HepG2 (cell line): ENCODE data around the gene PTGIR. TPM values are rescaled to one million over a fixed set of nuclear protein-coding genes. Genes with fewer than 3 reads are reported as not detected.

Experiments
- BHLHE40 ChIP-seq: IDR thresholded peaks from 2 replicates; pipeline ENCODE4 v1.6.1; 2011; ENCODE audit warnings: low read length, improper control_type of control experiment
- CBX2 ChIP-seq, 2 experiments: fragments of 200-600 bp in 1 of 2; sonication (generic); formaldehyde crosslinking in 1 of 2; IDR thresholded peaks; 2 replicates each; pipeline versions ENCODE4 v1.7.0 to v1.8.1; 2018 to 2022; ENCODE audit warnings: low read depth in 2 of 2, low read length in 1 of 2, mild to moderate bottlenecking in 1 of 2, missing genetic modification reagents in 1 of 2
- CREM ChIP-seq, 2 experiments: sonication (generic) in 1 of 2; formaldehyde crosslinking in 1 of 2; IDR thresholded peaks; 2 replicates each; pipeline versions ENCODE4 v1.4.0 to v1.6.1; 2016 to 2020; ENCODE audit warnings: antibody characterized with exemption in 1 of 2, mild to moderate bottlenecking in 1 of 2, missing genetic modification reagents in 1 of 2
- HMG20B ChIP-seq: conservative IDR thresholded peaks from 2 replicates; pipeline ENCODE4 v1.6.1; 2016; ENCODE audit warnings: missing genetic modification reagents, missing compliant biosample characterization
- MEIS2 ChIP-seq: sonication (generic); formaldehyde crosslinking; IDR thresholded peaks from 2 replicates; pipeline ENCODE4 v1.9.0; 2021; ENCODE audit warnings: mild to moderate bottlenecking, missing genetic modification reagents
- MIER3 ChIP-seq: IDR thresholded peaks from 2 replicates; pipeline ENCODE4 v1.6.1; 2016; ENCODE audit warnings: missing compliant biosample characterization, borderline replicate concordance
- NFE2 ChIP-seq: sonication (generic); formaldehyde crosslinking; IDR thresholded peaks from 2 replicates; pipeline ENCODE4 v1.4.0; 2020; ENCODE audit warnings: missing genetic modification reagents
- NR2F2 ChIP-seq: IDR thresholded peaks from 2 replicates; pipeline ENCODE4 v1.6.1; 2012; ENCODE audit warnings: low read depth, inconsistent platforms, borderline replicate concordance
- PBX2 ChIP-seq: IDR thresholded peaks from 2 replicates; pipeline ENCODE4 v1.6.1; 2016; ENCODE audit warnings: control low read depth
- PREB ChIP-seq: sonication (generic); formaldehyde crosslinking; IDR thresholded peaks from 2 replicates; pipeline ENCODE4 v1.4.0; 2020; ENCODE audit warnings: missing genetic modification reagents
- RAD21 ChIP-seq: fragments of 450-650 bp; formaldehyde crosslinking; IDR thresholded peaks from 2 replicates; pipeline ENCODE4 v1.5.0; 2020; ENCODE audit warnings: mild to moderate bottlenecking
- USF2 ChIP-seq, 2 experiments: sonication (generic) in 1 of 2; formaldehyde crosslinking in 1 of 2; IDR thresholded peaks; 2 replicates each; pipeline versions ENCODE4 v1.5.1 to v1.6.1; 2011 to 2020; ENCODE audit warnings: borderline replicate concordance in 1 of 2, low read depth in 1 of 2, low read length in 1 of 2, mild to moderate bottlenecking in 1 of 2, missing genetic modification reagents in 1 of 2, moderate library complexity in 1 of 2
- XBP1 ChIP-seq: sonication (generic); formaldehyde crosslinking; IDR thresholded peaks from 2 replicates; pipeline ENCODE4 v1.5.0; 2020; ENCODE audit warnings: missing genetic modification reagents
- YEATS4 ChIP-seq: sonication (generic); formaldehyde crosslinking; IDR thresholded peaks from 2 replicates; pipeline ENCODE4 v1.4.0; 2020; ENCODE audit warnings: missing genetic modification reagents, borderline replicate concordance
- ZBTB43 ChIP-seq: sonication (generic); formaldehyde crosslinking; conservative IDR thresholded peaks from 2 replicates; pipeline ENCODE4 v1.4.0; 2020; ENCODE audit warnings: missing genetic modification reagents
- ZNF264 ChIP-seq: sonication (generic); formaldehyde crosslinking; IDR thresholded peaks from 2 replicates; pipeline ENCODE4 v1.4.0; 2020; ENCODE audit warnings: missing genetic modification reagents
- ZNF547 ChIP-seq: sonication (generic); formaldehyde crosslinking; IDR thresholded peaks from 2 replicates; pipeline ENCODE4 v1.5.1; 2020; ENCODE audit warnings: mild to moderate bottlenecking, missing genetic modification reagents
- ZNF660 ChIP-seq: sonication (generic); formaldehyde crosslinking; IDR thresholded peaks from 2 replicates; pipeline ENCODE4 v1.5.1; 2020; ENCODE audit warnings: mild to moderate bottlenecking, low read depth, missing genetic modification reagents, borderline replicate concordance
- ZNF670 ChIP-seq: sonication (generic); formaldehyde crosslinking; IDR thresholded peaks from 2 replicates; pipeline ENCODE4 v1.8.0; 2022; ENCODE audit warnings: mild to moderate bottlenecking, missing genetic modification reagents, borderline replicate concordance
- ZXDC ChIP-seq: sonication (generic); formaldehyde crosslinking; IDR thresholded peaks from 2 replicates; pipeline ENCODE4 v1.5.0; 2020; ENCODE audit warnings: mild to moderate bottlenecking, missing genetic modification reagents
- polyA plus RNA-seq, 8 experiments: library from polyadenylated mRNA; depleted of rRNA in 3 of 8; stranded (reverse) in 7 of 8; unstranded in 1 of 8; fragments of >200 nt; fragmentation: Illumina TruSeq in 4 of 8; extraction: Trizol in 4 of 8; gene quantifications; 2 replicates each; pipeline versions ENCODE4 v1.2.1 to v1.2.3, GENCODE V29; 2011 to 2016; ENCODE audit warnings: low read depth in 4 of 8, missing spikeins in 1 of 8, mixed read lengths in 1 of 8; ENCODE audit not compliant: insufficient read depth in 1 of 8
- total RNA-seq, 5 experiments: library from RNA; depleted of rRNA; stranded (reverse); fragments of >200 nt; fragmentation: Illumina TruSeq; extraction: Trizol; gene quantifications; 2 replicates each; pipeline ENCODE4 v1.2.3, GENCODE V29; 2016; ENCODE audit warnings: low read depth in 1 of 5

Gene PTGIR
- total and polyA plus RNA-seq, 2 of the 13 experiments (the other 11 are each of a cell fraction or from before 2014, with no cell fraction given): not detected

GRCh38 chr19:46661735-46662592 is 37.1 kb upstream of the PTGIR start (continued):
- TF ChIP-seq PBX2 (CRISPR knock-in tag) (no peak), YEATS4 (CRISPR knock-in tag) (no peak), XBP1 (no peak), USF2 (IDR thresholded peaks at IDR 0.05; ENCODE audit: low read depth, low read length) (no peak), USF2 (CRISPR knock-in tag; IDR thresholded peaks at IDR 0.05; ENCODE audit: borderline replicate concordance) (peak; percentile 46; the same call in 1 of the 2 replicates), NR2F2 (no peak), CREM (IDR thresholded peaks at IDR 0.05) (no peak), CREM (CRISPR knock-in tag; IDR thresholded peaks at IDR 0.05) (no peak), ZNF547 (CRISPR knock-in tag) (peak; percentile 32; the same call in 1 of the 2 replicates), PREB (CRISPR knock-in tag) (no peak), NFE2 (CRISPR knock-in tag) (no peak), HMG20B (CRISPR knock-in tag) (no peak), ZBTB43 (CRISPR knock-in tag) (no peak), MEIS2 (peak; percentile 24; the same call in 1 of the 2 replicates), ZNF264 (CRISPR knock-in tag) (no peak), RAD21 (CRISPR knock-in tag) (peak; percentile 94), BHLHE40 (0 out of 2 replicates have a peak, but pooled peaks have one; percentile 34), ZXDC (CRISPR knock-in tag) (no peak), CBX2 (IDR thresholded peaks at IDR 0.05; ENCODE audit: low read depth, low read length) (no peak), CBX2 (CRISPR knock-in tag; IDR thresholded peaks at IDR 0.05; ENCODE audit: low read depth) (no peak), ZNF660 (no peak), MIER3 (CRISPR knock-in tag) (no peak), ZNF670 (CRISPR knock-in tag) (no peak)
